GM15510 (cell line): ENCODE data around the gene NECTIN1.

Experiments
- POLR2A ChIP-seq: IDR thresholded peaks from 3 replicates; pipeline ENCODE4 v1.6.1; 2011; ENCODE audit warnings: borderline replicate concordance; ENCODE audit not compliant: insufficient read length; ENCODE audit errors: extremely low read depth

The NECTIN1 gene

DNA sequence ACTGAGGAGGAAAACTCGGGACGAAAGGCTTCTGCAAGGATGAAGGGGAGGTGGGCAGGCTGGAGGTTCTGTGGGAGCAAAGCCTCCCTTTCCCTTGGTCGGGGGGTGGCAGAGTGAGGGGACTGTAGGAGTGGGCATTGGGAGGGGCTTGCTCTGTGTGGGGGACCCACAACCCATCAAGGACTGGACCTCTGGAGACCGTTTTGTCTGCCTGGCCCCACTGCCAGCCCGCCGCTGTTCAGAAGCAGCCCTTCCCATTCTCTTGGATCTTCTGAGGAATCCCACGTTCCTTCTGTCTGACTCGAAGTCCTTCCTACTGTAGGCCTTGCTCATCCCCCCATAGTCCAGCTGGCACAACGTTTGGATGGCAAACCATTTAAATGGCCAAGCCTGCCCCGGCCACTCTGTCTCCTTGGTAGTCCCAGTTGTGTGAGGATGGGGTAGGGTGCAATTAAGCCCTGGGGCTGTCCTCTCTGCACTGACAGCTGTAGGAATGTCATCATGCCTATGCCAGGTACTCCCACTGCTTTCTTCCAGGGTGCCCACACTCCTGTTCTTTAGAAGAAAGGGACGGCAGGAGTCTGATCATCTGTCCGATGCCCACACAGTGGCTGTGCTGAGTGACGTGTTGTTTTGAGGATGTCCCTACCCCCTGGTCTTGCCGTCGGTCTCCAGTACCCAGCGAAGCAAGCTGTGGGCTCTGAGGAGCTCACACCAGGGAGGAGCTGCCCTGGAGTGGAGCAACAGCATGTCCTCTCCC is 17.0 kb upstream of the NECTIN1 start:
- no peak for TF ChIP-seq POLR2A

DNA sequence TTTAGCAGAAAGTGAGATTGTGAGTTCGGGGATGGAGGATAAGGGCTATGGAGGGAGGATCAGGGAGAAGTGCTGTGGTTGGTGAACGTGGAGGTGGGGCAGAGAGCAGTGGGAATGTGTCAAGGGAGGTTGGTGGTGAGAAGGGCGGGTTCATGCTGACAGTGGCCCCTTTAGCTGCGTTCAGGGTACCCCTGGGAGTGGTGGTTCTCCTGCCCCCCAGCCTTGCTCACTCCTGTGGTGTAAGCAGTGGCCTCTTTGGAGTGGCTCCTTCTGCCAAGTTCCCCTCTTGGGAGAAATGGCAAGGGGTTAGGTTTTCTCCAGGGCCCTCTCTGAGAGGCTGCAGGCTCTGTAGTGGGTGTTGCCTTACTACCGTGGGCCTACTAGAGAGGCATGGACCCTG is 16.1 kb upstream of the NECTIN1 start:
- no peak for TF ChIP-seq POLR2A

DNA sequence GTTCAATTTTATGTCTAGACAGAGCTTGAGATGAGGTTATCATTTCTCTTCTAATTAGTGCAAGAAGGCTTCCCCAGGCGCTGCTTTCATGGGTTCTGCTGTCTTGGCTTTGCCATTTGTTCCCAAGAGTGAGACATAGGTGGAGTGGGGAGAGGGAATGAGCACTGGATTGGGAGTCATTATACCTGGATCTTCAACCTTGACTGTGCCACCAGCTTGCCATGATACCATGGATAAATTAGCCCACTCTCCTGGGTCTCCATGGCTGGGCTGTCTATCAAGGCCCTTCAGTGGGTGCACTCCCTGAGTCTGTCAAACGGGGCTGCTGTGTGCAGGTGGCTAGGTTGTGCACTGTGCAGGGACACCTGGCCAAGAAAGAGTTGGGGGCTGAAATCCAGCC is 15.6 kb upstream of the NECTIN1 start:
- no peak for TF ChIP-seq POLR2A

DNA sequence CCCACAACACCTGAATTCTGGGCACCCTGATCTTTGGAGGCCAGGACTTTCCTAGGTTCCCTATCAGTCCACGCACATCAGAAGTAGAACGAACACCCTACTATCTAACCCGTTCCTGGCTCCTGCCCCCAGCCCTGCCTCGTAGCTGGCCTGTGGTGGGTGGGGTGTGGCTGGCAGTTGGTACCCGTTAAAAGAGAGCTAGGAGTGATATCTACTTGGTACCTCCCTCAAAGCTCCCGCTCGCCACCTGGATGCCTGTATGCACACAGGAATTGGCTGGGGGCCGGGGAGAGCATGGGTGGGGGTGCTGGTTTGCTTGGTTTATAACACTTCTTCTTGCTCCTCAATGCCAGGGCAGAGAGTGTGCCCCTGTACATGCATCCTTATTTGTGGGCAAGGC is 14.0 kb upstream of the NECTIN1 start:
- TF ChIP-seq POLR2A, result no peak

DNA sequence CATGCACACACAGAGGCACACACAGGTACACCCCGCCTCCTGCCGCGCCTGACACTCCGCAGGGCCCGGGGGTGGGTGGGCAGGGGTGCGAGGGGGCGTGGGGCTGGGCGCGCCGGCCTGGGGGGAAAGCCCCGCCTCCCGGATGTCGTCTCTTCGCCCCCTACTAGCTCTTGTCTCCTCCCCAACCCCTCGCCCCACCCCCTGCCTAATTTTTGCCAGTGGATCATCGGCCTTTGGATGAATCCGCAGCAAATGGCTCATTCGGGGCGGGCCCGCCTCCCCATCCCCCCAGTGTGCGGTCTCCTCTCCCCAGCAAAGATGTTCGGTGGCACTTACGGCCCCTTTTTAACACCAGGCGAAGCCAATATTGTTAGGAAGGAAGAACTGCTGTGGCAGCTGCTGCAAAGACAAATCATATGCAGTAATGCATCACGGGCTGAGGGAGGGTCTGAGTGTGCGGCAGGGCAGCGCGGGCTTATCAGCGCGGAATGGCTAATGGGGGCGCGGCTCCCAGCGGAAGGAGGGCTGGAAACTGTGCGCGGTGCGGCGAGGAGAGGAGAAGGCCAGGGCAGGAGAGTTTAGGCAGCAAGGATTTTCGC is 13.4 kb upstream of the NECTIN1 start:
- no peak for TF ChIP-seq POLR2A

DNA sequence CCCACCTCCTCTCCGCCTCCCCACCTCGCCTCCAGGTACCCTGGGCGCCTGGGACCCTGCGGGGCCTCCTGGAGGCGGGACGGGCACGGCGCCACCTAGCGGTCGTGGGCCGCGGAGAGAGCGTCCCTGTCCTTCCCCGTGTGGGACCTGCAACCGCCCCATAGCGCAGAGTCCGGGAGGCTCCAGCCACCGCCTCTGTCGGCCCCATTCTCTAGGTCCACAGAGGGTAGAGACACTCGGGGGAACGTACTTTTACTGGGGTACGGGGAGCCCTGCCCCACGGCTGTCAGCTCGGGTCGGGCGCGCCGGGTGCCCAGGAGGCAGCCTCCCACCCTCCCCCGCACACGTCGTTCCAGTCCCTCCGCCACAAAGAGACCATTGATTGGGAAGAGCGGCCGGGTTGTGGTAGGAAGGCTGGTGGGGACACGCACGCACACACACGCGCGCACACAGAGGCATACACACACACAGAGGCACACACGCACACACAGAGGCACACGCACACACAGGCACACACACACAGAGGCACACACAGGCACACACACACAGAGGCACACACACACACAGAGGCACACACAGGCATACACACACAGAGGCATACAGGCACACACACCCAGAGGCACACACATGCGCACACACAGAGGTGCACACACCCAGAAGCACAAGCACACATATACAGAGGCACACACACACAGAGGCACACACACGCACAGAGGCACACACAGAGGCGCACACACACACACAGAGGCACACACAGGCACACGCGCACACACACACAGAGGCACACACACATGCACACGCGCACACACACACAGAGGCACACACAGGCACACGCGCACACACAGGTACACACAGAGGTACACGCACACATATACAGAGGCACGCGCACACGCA is 12.6 kb upstream of the NECTIN1 start:
- no peak for TF ChIP-seq POLR2A

DNA sequence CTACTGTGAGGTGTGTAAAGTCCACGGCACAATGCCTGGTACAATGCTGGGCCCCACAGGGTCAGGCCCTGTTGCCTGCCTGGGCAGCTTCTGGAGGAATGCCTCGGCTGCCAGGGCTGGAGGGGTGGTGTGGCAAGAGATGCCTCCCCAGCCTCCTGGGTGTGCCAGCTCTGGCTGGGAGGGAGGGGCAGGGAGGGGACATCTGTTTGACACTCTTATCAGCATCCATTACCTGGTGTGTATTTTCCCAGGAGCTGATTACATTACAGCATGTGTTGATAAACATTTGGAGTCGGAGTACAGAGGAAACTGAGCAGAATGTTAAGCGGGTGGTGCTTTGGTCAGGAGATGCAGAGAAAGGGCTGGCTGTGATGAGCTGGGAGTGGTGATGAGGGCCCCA is 11.0 kb upstream of the NECTIN1 start:
- TF ChIP-seq POLR2A, result no peak

DNA sequence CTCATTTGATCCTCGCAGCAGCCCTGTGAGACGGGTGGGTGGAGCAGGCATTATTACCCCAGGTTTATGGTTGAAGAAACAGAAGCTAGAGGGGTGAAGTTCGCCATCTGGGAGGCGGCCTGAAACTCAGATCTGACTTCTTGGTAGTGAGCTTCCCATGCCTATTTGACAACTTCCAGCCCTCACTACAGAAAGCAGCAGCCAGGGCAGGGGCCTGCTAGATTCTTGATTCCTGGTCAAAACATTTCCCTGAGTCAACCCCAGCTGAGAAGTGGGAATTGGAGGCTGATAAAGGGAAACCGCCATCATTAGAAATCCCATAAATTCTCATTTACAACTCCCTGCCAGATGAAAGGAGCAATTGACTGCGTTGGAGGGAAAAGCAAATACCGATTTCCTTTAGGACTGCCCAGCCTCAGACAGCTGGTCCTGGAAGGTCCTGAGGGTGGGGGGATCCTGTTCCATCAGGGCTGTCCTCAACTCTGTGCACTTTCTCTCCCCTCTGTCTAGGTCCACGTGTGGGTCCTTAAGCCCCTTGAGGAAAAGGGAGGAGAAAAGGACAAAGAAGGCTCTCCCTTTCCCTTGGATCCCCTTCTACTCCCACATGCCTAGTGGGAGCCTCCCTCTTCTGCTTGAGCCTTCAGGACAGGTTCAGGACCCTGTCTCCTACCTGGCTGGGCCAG is 10.2 kb upstream of the NECTIN1 start:
- no peak for TF ChIP-seq POLR2A

DNA sequence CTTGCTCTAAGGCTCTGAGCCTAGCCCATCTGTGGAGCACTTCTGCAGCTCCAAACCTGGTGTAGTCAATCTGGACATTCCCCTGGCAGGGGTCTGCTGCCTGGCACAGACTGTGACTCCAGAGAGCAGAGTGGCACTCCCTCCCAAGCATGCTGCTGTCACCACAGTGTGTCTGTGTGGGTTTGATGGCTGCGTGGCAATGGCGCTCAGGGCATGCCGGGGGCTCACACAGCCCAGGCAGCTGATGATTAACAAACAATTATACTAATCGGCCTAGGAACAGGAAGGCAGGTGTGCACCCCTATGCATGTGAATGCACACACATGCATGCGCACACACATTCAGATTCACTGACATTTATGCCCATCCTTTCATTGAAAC is 9.0 kb upstream of the NECTIN1 start:
- no peak for TF ChIP-seq POLR2A

DNA sequence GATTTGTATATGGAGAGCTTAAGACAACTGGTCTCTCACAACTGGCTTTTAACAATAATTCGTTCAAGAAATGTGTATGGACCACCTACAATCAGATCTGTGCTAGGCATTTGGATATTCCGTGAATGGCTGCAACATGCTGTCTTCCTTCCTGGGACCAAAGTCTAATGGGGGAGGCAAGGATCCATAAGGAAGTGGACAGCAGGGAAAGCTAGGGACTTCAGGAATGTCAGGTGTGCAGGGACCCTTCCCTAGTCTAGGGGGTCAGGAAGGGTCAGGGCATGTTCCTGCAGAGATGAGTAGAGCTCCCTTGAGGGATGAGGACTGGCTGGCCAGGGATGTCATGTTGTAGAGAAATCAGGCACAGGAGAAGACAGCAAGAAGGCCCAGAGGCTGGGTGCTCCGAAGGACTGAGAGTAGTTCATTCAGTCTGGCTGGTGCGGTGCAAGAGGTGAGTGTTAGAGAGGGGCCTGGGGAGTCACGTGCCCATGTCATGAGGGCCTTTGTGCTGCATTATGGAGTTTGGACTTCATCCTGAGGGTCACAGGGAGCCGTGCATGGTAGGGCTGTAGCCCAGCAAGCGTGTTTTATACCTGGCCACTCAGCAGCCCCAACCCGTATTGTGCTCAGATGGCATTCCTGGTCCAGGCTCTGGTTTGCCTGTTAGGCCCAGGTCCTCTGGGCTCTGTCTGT is 8.5 kb upstream of the NECTIN1 start:
- TF ChIP-seq POLR2A, result no peak

DNA sequence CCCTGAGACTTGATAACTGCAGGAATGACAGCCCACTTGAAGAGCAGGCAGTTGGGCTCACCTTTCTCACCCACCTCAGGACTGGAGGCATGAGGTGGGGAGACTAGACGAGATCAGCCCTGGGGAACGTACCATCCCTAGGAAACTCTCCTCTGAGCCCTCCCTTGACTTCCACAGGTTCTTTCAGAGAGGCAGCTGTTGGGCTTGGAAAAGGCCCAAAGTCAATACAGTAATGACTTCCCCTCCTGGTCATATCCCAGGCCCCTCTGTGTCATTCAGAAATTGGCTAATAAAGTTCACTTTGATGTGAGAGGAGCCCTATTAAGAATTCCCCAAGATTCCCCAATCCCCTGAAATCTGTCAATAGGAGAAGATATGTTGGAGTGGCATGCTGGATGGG is 5.8 kb upstream of the NECTIN1 start:
- TF ChIP-seq POLR2A, result no peak

DNA sequence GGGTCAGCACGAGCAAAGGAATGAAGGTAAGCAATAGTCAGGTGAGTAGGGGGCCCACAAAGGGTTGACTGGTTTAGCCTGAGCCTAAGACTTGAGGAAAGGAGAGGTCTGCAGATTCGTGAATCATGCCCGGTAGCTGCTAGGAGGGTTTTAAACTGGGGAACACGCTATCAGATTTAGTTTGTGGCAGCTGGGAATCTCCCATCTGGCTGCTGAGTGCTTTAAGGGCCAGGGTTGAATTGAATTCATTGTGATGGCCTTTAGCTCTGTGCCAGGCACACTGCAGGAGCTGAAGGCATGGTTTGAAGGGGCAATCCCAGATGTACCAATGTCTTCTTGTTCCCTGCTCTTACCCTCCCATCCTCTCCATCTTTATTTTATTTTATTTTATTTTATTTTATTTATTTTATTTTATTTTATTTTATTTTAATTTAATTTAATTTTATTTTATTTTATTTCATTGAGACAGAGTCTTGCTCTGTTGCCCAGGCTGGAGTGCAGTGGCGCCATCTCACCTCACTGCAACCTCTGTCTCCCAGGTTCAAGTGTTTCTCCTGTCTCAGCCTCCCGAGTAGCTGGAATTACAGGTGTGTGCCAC is 1.9 kb upstream of the NECTIN1 start:
- no peak for TF ChIP-seq POLR2A

DNA sequence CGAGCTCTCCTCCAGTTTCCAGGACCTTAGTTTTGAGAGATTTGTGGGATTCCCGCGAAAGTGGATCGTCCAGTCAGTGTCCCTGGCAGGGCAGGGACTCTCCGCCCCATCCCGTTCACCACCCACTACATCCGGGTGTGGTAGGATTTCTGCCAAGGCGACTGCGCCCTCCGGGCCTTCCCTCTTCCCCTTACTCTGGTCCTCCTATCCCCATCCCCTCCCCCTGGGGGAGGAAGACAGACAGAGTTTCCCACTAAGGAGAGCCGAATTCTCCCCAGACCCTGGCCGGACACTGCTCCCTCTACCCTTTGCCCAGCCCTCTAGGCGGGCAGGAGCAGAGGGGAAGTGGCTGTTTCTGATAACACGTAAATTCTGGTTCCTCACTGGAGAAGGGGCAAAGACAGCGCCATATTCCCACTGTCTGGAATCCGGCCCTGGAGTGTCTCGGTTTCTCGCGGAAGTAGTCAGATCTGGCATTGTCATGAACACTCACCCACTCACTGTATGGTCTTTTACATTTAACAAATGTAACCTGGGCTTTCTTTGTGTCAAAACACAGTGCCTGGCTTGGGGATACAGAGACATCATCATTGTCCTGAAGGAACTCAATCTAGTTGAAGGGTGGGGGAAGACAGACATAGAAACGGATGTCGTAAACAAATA is 1.1 kb upstream of the NECTIN1 start:
- TF ChIP-seq POLR2A, result no peak

DNA sequence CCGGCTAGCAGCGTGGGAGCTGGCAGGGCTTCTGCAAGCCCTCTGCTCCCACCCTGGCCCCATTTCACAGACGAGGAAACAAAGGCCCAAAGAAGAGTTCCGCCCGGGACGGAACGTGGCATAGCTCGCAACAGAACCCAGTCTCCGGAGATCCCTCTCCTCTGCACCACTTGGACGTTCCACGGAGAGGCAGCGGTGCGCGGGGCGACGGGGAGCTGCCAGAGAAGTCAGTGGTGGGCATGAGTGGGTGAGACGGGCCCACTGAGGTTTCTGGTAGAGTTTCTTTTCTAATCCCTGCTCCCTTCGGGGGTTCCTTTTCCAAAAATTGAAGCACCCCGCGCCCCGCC is 554 bp upstream of the NECTIN1 start:
- no peak for TF ChIP-seq POLR2A
